Measurements from ENCODE around the gene TRIM9. TPM values are rescaled to one million over a fixed set of nuclear protein-coding genes. Genes with fewer than 3 reads are reported as not detected.

TRIM9 gene
- total RNA-seq, 1 donor, result not detected

DNA sequence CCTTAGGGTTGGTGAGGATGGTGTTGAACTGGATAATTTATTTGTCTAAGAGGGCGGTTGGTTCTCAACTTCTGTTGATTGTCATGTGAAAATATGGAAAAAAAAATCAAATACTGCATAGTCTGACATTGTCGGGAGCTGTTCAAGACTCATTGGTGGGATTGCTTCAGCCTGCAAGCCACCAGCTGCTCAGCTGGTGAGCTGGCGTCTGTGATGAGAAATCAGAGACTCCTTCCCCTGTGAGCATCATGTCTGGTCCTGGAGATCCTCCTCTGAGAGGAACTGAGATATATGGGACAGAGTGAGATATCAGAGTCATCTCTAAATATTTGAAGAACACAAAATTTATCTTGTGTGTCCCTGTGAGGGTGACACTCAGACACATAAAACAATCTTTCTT lies 49.9 kb downstream of the TRIM9 start:
- no peak overlapping the region for H3K4me3 ChIP-seq (ENCODE audit: low read depth, low read length)
- no peak for DNase-seq (ENCODE audit: low read depth)
- TF ChIP-seq, protein P1, sequence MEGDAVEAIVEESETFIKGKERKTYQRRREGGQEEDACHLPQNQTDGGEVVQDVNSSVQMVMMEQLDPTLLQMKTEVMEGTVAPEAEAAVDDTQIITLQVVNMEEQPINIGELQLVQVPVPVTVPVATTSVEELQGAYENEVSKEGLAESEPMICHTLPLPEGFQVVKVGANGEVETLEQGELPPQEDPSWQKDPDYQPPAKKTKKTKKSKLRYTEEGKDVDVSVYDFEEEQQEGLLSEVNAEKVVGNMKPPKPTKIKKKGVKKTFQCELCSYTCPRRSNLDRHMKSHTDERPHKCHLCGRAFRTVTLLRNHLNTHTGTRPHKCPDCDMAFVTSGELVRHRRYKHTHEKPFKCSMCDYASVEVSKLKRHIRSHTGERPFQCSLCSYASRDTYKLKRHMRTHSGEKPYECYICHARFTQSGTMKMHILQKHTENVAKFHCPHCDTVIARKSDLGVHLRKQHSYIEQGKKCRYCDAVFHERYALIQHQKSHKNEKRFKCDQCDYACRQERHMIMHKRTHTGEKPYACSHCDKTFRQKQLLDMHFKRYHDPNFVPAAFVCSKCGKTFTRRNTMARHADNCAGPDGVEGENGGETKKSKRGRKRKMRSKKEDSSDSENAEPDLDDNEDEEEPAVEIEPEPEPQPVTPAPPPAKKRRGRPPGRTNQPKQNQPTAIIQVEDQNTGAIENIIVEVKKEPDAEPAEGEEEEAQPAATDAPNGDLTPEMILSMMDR (IDR thresholded peaks at IDR 0.05; ENCODE audit: insufficient read depth, low read depth, low read length), result no peak

GRCh38 chr14:51041883-51042282 lies 53.0 kb downstream of the TRIM9 start:
- no peak overlapping the region for H3K4me3 ChIP-seq (ENCODE audit: low read depth, low read length)
- no peak for DNase-seq (ENCODE audit: low read depth)
- TF ChIP-seq, protein P1 (IDR thresholded peaks at IDR 0.05; ENCODE audit: insufficient read depth, low read depth, low read length), result no peak

GRCh38 chr14:51041108-51041531 lies 53.8 kb downstream of the TRIM9 start:
- TF ChIP-seq, protein P1 (IDR thresholded peaks at IDR 0.05; ENCODE audit: insufficient read depth, low read depth, low read length), result no peak
- no peak overlapping the region for H3K4me3 ChIP-seq (ENCODE audit: low read depth, low read length)
- DNase-seq (ENCODE audit: low read depth), result no peak

- DNase-seq (ENCODE audit: low read depth), result no peak
- TF ChIP-seq, protein P1 (IDR thresholded peaks at IDR 0.05; ENCODE audit: insufficient read depth, low read depth, low read length), result no peak
- no peak overlapping the region for H3K4me3 ChIP-seq (ENCODE audit: low read depth, low read length)
Measured at GRCh38 chr14:51039252-51039651, 55.7 kb downstream of the TRIM9 start.

DNA sequence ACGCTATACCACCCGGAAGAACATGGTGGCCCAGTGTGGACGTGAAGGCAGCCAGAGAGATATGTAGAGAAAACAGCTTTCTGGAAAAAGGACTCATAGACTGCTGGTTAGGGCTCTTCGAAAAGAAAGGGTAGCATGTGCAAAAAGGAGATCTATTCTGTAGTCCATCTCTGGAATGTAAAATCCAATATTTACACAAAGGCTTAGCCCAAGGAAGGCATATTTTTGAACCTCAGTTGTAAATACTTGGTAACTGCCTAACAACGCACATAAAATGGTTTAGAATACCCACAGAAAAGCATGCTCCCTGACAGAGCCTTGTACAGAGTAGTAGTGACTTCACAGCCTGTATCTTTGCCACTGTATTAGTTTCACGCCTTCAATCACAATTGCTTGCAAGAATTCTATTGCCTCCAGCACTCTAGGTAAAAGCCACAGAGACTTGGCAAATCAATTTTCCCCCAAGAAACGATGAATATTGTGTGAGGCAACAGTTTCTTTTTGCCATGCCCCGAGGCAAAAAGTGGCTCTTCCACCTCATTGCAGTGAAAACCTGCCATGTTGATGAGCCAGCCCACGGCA lies 59.2 kb downstream of the TRIM9 start:
- no peak overlapping the region for H3K4me3 ChIP-seq (ENCODE audit: low read depth, low read length)
- DNase-seq (ENCODE audit: low read depth), result peak; percentile 13
- TF ChIP-seq, protein P1 (IDR thresholded peaks at IDR 0.05; ENCODE audit: insufficient read depth, low read depth, low read length), result no peak

GRCh38 chr14:51028851-51029754 lies 65.8 kb downstream of the TRIM9 start:
- H3K4me3 ChIP-seq (ENCODE audit: low read depth, low read length), result no peak overlapping the region
- DNase-seq (ENCODE audit: low read depth), result no peak
- TF ChIP-seq, protein P1 (IDR thresholded peaks at IDR 0.05; ENCODE audit: insufficient read depth, low read depth, low read length), result no peak
